Stimulated activated naive B cell treated with anti-CD40 and anti-IgM and Interleukin-4, amounts not matched to agents 10 μg/mL and 1 μg/mL and 100 μg/mL, for 72 hours (primary cell): Measurements from ENCODE around the gene ARHGAP10.

ENCODE experiments used
- ATAC-seq, 2 donors: fragments of 150-1000 bp; cut with Tn5 transposase; replicated peaks; 2 replicates each; pipeline ENCODE4 v1.10.0; 2021; ENCODE audit warnings: moderate library complexity in 1 of 2
- DNase-seq: peaks from one replicate; pipeline ENCODE4 v3.0.0; 2021
- H3K27ac Mint-ChIP-seq: one replicate; pipeline ENCODE4 v1.8.0; 2022; ENCODE audit warnings: mild to moderate bottlenecking, mixed read lengths
- H3K27me3 Mint-ChIP-seq, 2 donors: one replicate each; pipeline ENCODE4 v1.8.0; 2022; ENCODE audit warnings: mixed read lengths in 2 of 2
- H3K36me3 Mint-ChIP-seq, 2 donors: one replicate each; pipeline ENCODE4 v1.8.0; 2022; ENCODE audit warnings: mixed read lengths in 2 of 2, mild to moderate bottlenecking in 1 of 2
- H3K4me1 Mint-ChIP-seq, 2 donors: one replicate each; pipeline ENCODE4 v1.8.0; 2022; ENCODE audit warnings: mixed read lengths in 2 of 2, mild to moderate bottlenecking in 1 of 2
- H3K4me3 Mint-ChIP-seq, 2 donors: one replicate each; pipeline ENCODE4 v1.8.0; 2022; ENCODE audit warnings: mild to moderate bottlenecking in 2 of 2, mixed read lengths in 2 of 2, moderate library complexity in 1 of 2
- H3K9me3 Mint-ChIP-seq, 2 donors: one replicate each; pipeline ENCODE4 v1.8.0; 2022; ENCODE audit warnings: mixed read lengths in 2 of 2, mild to moderate bottlenecking in 1 of 2

ARHGAP10 gene

DNA sequence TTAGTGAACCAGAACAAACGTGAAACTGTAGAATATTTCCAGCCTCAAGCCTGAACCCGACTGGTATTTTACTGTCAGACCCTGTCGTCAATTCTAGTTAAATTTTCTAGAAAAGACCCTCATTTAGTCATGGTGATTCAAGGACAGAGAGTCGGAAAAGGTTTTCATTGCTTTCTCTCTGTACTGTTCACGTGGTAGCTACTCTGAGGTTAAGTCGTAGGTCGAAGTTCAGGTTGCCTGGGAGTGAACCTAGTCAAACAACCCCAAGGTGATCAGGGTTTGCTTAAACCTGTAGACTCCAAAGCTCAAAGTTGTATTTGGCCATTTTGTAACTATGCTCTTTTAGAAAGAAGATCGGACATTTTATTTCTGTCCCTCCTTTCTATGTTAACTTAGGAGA is 283.6 kb downstream of the ARHGAP10 start:
- H3K27me3 Mint-ChIP-seq, result no peaks in the 10 kb centered on the region
- no peak for ATAC-seq
- peaks cover 0 to 3% of the 10 kb centered on the region in 2 donors for H3K9me3 Mint-ChIP-seq
- H3K4me1 Mint-ChIP-seq, result no peaks in the 10 kb centered on the region
- H3K27ac Mint-ChIP-seq, result no peak overlapping the region
- no peak for DNase-seq
- no peaks in the 10 kb centered on the region for H3K36me3 Mint-ChIP-seq
- no peak overlapping the region for H3K4me3 Mint-ChIP-seq

- no peak overlapping the region for H3K4me3 Mint-ChIP-seq
- H3K9me3 Mint-ChIP-seq, result peaks cover 0 to under 1% of the 10 kb centered on the region in 2 donors
- H3K36me3 Mint-ChIP-seq, result no peaks in the 10 kb centered on the region
- H3K4me1 Mint-ChIP-seq, result no peaks in the 10 kb centered on the region
- DNase-seq (no peak), ATAC-seq (no peak)
- no peaks in the 10 kb centered on the region for H3K27me3 Mint-ChIP-seq
- H3K27ac Mint-ChIP-seq, result no peak overlapping the region
Measured at GRCh38 chr4:148016063-148016637, 284.3 kb downstream of the ARHGAP10 start.

DNA sequence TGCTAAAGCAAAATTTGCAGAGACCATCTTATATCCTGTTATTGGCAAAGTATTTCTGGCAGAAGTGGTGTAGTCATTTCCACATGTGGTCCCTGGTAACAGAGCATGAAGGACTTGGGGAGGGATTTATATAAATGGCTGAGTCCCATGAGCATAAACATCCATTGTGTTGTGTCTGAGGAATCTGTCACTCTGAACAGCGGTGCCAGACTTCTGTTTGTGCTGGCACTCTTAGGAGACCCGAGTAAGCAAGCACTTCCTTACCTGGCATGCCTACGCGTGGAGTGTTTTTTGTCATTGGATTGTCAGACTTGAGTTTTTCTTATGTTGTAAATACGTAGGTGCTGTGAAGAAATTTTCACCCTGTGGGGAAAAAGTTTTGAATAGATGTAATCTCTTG is 285.9 kb downstream of the ARHGAP10 start:
- no peaks in the 10 kb centered on the region for H3K27me3 Mint-ChIP-seq
- H3K9me3 Mint-ChIP-seq, result no peaks in the 10 kb centered on the region
- ATAC-seq (no peak), DNase-seq (no peak)
- H3K4me3 Mint-ChIP-seq, result no peak overlapping the region
- H3K4me1 Mint-ChIP-seq, result no peaks in the 10 kb centered on the region
- H3K27ac Mint-ChIP-seq, result no peak overlapping the region
- no peaks in the 10 kb centered on the region for H3K36me3 Mint-ChIP-seq

GRCh38 chr4:148021686-148022085 is 289.8 kb downstream of the ARHGAP10 start:
- Mint-ChIP-seq H3K36me3 (no peaks in the 10 kb centered on the region), H3K4me1 (no peaks in the 10 kb centered on the region), H3K9me3 (no peaks in the 10 kb centered on the region), H3K4me3 (no peak overlapping the region), H3K27ac (no peak overlapping the region), H3K27me3 (no peaks in the 10 kb centered on the region)
- no peak for DNase-seq
- no peak for ATAC-seq

DNA sequence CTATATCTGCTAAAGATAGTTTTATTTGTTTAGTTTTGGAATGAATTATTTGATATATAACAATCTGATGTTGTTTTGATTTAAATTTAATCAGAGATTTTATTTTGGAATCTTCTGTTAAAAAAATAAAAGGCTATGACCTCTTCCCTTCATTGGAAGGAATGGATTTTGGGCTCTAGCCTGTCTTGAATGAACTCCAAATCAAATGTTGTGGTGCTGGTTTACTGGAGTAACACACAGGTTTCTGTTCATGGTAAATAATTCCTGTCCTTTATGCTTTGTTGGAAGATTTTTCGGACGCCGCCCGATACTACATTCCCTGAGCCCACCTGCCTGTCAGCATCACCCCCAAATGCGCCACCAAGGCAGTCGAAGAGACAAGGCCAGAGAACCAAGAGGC is 291.1 kb downstream of the ARHGAP10 start:
- Mint-ChIP-seq H3K36me3 (no peaks in the 10 kb centered on the region), H3K9me3 (peaks cover under 1 to 1% of the 10 kb centered on the region in 2 donors), H3K27me3 (no peaks in the 10 kb centered on the region), H3K27ac (no peak overlapping the region), H3K4me1 (no peaks in the 10 kb centered on the region), H3K4me3 (no peak overlapping the region)
- ATAC-seq, result no peak
- DNase-seq, result no peak

DNA sequence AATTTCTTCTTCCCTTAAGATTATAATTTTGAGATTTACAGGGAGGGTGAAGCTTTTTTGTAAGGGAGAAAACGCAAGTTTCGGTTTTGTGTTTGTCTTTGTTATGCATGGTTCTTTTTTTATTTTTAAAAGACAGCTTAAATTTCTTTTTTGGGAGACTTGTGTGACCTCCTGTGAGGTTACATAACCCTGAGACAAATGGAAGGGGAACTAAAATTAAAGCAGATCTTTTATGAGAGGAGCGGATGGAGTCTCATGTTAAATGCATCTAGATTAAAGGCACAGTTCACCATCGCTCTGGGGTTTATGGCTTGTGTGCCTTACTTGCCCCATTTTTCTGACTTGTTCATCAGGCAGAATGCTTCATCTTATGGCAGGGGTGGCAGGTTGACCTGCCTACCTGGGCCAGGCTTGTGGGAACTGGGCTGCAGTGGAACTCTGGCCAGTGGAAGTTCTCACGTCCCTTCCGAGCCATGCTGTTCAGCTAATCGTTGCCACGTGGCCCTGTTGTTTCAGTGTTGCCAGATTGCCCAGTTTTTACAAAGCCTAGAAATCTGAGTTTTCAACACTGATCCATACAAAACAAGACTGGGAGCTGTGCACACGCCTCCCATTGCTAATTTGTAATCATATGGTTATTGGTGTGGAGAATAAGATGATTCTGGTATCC is 291.8 kb downstream of the ARHGAP10 start:
- DNase-seq (no peak), ATAC-seq (no peak)
- peaks cover 4 to 6% of the 10 kb centered on the region in 2 donors for H3K9me3 Mint-ChIP-seq
- no peak overlapping the region for H3K27ac Mint-ChIP-seq
- H3K27me3 Mint-ChIP-seq, result no peaks in the 10 kb centered on the region
- H3K4me3 Mint-ChIP-seq, result no peak overlapping the region
- no peaks in the 10 kb centered on the region for H3K36me3 Mint-ChIP-seq
- no peaks in the 10 kb centered on the region for H3K4me1 Mint-ChIP-seq

DNA sequence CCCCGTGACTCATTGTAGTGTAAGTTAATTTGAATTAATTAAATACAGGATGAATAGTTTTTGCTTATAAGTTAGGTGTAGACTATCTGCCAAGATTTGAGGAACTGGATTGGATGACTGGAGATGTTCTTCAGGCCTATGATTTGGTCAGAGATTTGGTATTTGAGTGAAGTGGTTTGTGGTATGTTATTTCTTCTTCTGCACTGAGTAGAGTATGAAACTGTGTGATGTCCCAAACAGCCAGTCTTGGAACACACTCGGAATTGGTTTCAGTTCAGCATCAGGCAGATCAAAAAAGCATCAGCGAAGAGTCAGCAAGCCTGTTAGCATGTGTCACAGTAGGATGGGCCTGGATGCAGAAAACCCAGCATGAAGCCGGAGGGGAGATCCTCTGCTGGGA is 294.1 kb downstream of the ARHGAP10 start:
- Mint-ChIP-seq H3K27me3 (no peaks in the 10 kb centered on the region), H3K36me3 (no peaks in the 10 kb centered on the region), H3K4me1 (no peaks in the 10 kb centered on the region), H3K4me3 (no peak overlapping the region), H3K9me3 (peaks cover 9 to 12% of the 10 kb centered on the region in 2 donors), H3K27ac (no peak overlapping the region)
- ATAC-seq, result no peak
- no peak for DNase-seq

DNA sequence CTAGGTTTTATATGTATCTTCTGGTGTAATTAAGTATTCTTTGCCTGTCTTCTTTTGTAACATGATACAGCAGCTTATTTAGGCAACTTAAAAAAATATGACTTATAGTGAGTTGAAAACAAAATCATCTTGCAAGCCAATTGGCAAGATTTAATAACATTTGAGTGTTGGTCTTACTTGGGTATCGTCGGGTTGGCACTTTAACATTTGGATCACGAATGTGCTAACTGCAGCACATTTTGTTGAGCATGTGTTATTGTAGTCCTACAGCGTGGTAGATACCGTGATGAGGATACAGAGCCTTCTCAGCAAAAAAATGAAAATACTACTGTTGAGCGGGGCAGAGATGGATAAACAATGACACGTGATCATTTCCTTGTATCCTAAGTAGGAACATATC is 295.3 kb downstream of the ARHGAP10 start:
- H3K4me3 Mint-ChIP-seq, result no peak overlapping the region
- no peak for DNase-seq

DNA sequence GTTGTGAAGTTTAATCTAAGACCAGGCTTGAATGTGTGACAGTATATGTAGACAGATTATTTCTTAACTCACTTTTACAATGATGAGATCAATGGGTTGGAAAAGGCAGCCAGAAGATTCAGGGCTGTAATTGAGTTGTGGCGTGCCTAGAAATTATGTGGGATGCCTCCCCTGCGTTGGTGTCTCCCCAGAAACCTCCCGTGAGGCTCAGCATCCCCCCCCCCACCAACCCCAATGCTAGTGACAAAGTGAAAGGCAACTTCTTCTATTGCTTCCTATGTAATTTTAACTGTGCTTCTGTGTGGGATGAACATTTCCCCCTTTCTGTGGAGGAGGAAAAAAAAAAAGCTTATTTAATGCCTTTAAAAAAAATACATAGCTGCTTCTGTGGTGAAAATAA is 297.9 kb downstream of the ARHGAP10 start:
- ATAC-seq (no peak), DNase-seq (no peak)
- H3K4me1 Mint-ChIP-seq, result no peaks in the 10 kb centered on the region
- no peak overlapping the region for H3K27ac Mint-ChIP-seq
- H3K27me3 Mint-ChIP-seq, result no peaks in the 10 kb centered on the region
- H3K36me3 Mint-ChIP-seq, result no peaks in the 10 kb centered on the region
- H3K9me3 Mint-ChIP-seq, result peaks cover 9 to 12% of the 10 kb centered on the region in 2 donors
- H3K4me3 Mint-ChIP-seq, result no peak overlapping the region

More for the DNA sequence above, 295.3 kb downstream of the ARHGAP10 start:
- Mint-ChIP-seq H3K27ac (no peak overlapping the region), H3K4me1 (no peaks in the 10 kb centered on the region), H3K9me3 (peaks cover 9 to 12% of the 10 kb centered on the region in 2 donors), H3K36me3 (no peaks in the 10 kb centered on the region), H3K27me3 (no peaks in the 10 kb centered on the region)
- ATAC-seq, result no peak

DNA sequence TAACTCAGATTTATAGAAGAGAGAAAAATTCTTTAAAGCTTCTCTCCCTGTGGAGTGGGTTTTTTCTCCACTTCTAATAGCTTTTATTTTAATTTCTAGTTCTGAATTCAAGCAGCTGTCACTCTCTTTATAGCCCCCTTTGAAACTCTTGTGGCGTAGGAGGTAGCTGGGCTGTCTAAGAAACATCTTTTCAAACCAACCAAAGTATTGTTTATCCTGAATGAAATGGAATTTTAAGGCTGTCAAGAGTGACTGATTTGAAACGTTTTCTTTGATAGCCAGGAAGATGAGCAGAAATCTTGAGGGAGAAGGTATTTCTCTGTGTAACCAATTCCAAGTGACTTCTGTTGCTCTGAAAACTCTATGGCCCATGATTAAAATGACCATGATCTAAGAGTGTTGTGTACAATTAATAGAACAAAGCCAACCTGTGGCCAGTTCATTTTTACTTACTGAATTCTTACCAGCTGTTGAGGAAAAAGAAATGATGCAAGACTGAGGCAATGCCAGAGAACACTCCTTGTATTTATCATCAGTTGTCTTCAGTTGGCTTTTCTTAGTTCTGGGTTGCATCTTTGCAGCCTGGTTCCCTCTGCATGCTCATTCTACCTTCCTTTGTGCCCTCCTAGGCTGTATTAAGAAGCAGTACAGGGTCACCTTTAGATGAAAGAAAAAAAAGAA is 298.4 kb downstream of the ARHGAP10 start:
- ATAC-seq, result no peak
- DNase-seq, result no peak
- H3K27me3 Mint-ChIP-seq, result no peaks in the 10 kb centered on the region
- H3K9me3 Mint-ChIP-seq, result peaks cover 9 to 12% of the 10 kb centered on the region in 2 donors
- no peaks in the 10 kb centered on the region for H3K36me3 Mint-ChIP-seq
- no peak overlapping the region for H3K4me3 Mint-ChIP-seq
- no peak overlapping the region for H3K27ac Mint-ChIP-seq
- no peaks in the 10 kb centered on the region for H3K4me1 Mint-ChIP-seq

GRCh38 chr4:148034813-148035212 is 302.9 kb downstream of the ARHGAP10 start:
- H3K27ac Mint-ChIP-seq, result no peak overlapping the region
- peaks cover 0 to 5% of the 10 kb centered on the region in 2 donors for H3K9me3 Mint-ChIP-seq
- no peak for ATAC-seq
- H3K27me3 Mint-ChIP-seq, result no peaks in the 10 kb centered on the region
- no peak for DNase-seq
- H3K4me1 Mint-ChIP-seq, result no peaks in the 10 kb centered on the region
- peaks cover 0 to 4% of the 10 kb centered on the region in 2 donors for H3K36me3 Mint-ChIP-seq
- H3K4me3 Mint-ChIP-seq, result no peak overlapping the region

GRCh38 chr4:148041606-148042329 is 309.9 kb downstream of the ARHGAP10 start:
- ATAC-seq (no peak), DNase-seq (no peak)
- H3K4me1 Mint-ChIP-seq, result peaks cover 8 to 13% of the 10 kb centered on the region in 2 donors
- no peaks in the 10 kb centered on the region for H3K27me3 Mint-ChIP-seq
- H3K27ac Mint-ChIP-seq, result no peak overlapping the region
- H3K4me3 Mint-ChIP-seq, result no peak overlapping the region
- peaks cover 0 to under 1% of the 10 kb centered on the region in 2 donors for H3K9me3 Mint-ChIP-seq
- no peaks in the 10 kb centered on the region for H3K36me3 Mint-ChIP-seq

DNA sequence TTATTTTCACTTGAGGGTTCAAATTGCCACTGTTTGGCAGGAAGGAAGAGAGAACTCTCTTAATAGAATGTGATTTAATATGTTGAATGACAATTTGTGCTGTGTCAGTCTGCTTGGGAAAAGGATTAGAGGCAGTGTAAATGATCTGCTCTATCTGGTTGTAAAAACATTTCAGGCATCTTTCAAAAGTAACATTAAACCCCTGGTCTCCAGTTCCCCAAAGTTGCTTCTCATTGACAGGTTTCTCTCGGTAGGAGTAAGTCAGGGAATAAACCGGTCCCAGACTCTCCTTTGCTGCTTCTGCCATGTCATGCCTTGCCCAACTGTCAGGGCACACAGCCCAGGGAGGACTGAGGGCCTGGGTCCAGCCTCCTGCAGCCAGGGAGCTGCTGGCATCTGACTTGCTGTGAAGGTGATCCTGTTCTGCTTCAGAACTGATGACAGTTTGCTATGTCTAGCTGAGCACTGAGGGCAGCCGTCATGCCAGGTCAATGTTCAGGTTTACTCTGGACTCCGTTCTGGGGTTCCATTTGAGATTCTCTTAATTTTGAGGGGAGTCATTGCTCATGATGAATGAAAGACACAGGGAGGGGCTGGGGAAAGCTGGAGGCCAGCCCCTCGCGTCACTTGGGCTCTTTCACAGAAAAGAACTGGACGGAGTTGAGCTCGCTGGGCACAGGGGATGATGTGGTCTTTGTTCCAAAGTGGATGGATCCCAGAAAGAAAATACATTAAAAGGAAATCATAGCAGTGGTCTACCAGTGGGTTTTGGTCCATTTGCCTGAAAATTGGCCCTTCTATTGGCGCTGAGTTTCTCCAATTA is 312.4 kb downstream of the ARHGAP10 start:
- DNase-seq, result no peak
- Mint-ChIP-seq H3K27ac (no peak overlapping the region), H3K4me3 (no peak overlapping the region), H3K36me3 (no peaks in the 10 kb centered on the region), H3K4me1 (peaks cover 8 to 13% of the 10 kb centered on the region in 2 donors), H3K9me3 (no peaks in the 10 kb centered on the region), H3K27me3 (no peaks in the 10 kb centered on the region)
- ATAC-seq, result peak; percentile 9 to 31

DNA sequence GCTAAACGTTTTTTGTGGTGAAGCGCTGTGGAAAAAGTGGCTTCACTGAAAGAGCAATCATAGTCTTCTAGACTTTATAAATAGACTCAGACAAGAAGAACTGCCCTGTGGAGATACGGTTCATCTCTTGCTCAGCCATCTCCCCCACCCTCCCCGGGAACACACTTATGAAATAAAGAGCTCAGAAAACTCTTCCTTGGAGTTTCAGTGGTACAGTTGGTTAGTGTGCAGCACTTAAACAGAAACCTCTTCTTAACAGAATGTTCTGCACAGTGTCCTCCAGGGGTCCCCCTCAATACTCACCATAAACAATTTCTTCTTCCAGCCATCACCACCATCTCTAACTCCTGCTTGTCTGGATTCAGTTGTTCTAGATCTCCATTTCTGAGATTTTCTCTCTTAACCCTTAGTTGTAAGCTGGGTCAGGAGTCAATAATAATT is 313.0 kb downstream of the ARHGAP10 start:
- peak; percentile 25 for DNase-seq
- Mint-ChIP-seq H3K4me3 (no peak overlapping the region), H3K4me1 (peaks cover 8 to 13% of the 10 kb centered on the region in 2 donors), H3K36me3 (no peaks in the 10 kb centered on the region), H3K9me3 (no peaks in the 10 kb centered on the region), H3K27ac (no peak overlapping the region), H3K27me3 (no peaks in the 10 kb centered on the region)
- peak; percentile 96 to 98 for ATAC-seq
